22Rv1 (cell line): ENCODE data around the gene LAMB1.

Experiments
- CTCF ChIP-seq: fragments of 450-650 bp; IDR thresholded peaks from 2 replicates; pipeline ENCODE4 v1.5.1; 2017; ENCODE audit warnings: mild to moderate bottlenecking
- ZFX ChIP-seq: fragments of 450-650 bp; IDR thresholded peaks from 2 replicates; pipeline ENCODE4 v1.6.1; 2017; ENCODE audit warnings: antibody characterized with exemption, borderline replicate concordance

DNA sequence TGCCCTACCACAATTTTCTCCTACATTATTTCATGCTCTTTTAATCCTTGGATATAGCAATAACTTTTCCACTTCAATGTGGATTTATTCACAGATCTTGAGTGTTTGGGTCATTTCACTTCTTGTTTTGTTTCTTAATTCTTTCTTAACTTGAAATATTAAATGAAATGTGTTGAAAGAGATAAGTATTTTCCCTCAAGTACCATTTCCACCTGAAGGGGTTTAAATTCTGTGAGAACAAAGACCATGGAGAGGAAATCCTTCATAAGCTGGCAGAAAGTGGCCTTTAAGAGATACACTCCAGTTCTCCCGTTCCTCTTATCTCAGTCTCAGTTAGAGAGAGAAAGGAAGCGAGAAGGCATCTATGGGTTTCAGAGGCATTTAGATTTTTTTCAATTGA is 126.0 kb downstream of the LAMB1 start:
- no peak for TF ChIP-seq CTCF
- TF ChIP-seq ZFX, result no peak
